ENCODE data around the gene CARF.

CARF gene

GRCh38 chr2:202881570-202881969 lies 30.5 kb upstream of the CARF start:
- TF ChIP-seq SIN3A (IDR thresholded peaks at IDR 0.05; ENCODE audit: borderline replicate concordance, insufficient read depth, low read length) (no peak), FOXP2 (optimal IDR thresholded peaks at IDR 0.05; ENCODE audit: borderline replicate concordance, extremely low read depth, extremely low read length, insufficient read depth) (no peak), POLR2AphosphoS5 (IDR thresholded peaks at IDR 0.05; ENCODE audit: low read depth, low read length) (no peak), REST (IDR thresholded peaks at IDR 0.05; ENCODE audit: insufficient read depth in 1 of 2, low read depth in 2 of 2, low read length in 2 of 2) (no peak)

GRCh38 chr2:202883987-202884675 lies 27.9 kb upstream of the CARF start:
- TF ChIP-seq REST (IDR thresholded peaks at IDR 0.05; ENCODE audit: insufficient read depth in 1 of 2, low read depth in 2 of 2, low read length in 2 of 2) (no peak), FOXP2 (optimal IDR thresholded peaks at IDR 0.05; ENCODE audit: borderline replicate concordance, extremely low read depth, extremely low read length, insufficient read depth) (no peak), SIN3A (IDR thresholded peaks at IDR 0.05; ENCODE audit: borderline replicate concordance, insufficient read depth, low read length) (no peak), POLR2AphosphoS5 (IDR thresholded peaks at IDR 0.05; ENCODE audit: low read depth, low read length) (no peak), TAF1 (IDR thresholded peaks at IDR 0.05; ENCODE audit: borderline replicate concordance, insufficient read depth, low read length) (no peak)

GRCh38 chr2:202885190-202885589 lies 26.9 kb upstream of the CARF start:
- TF ChIP-seq POLR2AphosphoS5 (IDR thresholded peaks at IDR 0.05; ENCODE audit: low read depth, low read length) (no peak), SIN3A (IDR thresholded peaks at IDR 0.05; ENCODE audit: borderline replicate concordance, insufficient read depth, low read length) (no peak), TAF1 (IDR thresholded peaks at IDR 0.05; ENCODE audit: borderline replicate concordance, insufficient read depth, low read length) (no peak), REST (IDR thresholded peaks at IDR 0.05; ENCODE audit: insufficient read depth in 1 of 2, low read depth in 2 of 2, low read length in 2 of 2) (no peak), FOXP2 (optimal IDR thresholded peaks at IDR 0.05; ENCODE audit: borderline replicate concordance, extremely low read depth, extremely low read length, insufficient read depth) (no peak)

- no peak for TF ChIP-seq SIN3A (IDR thresholded peaks at IDR 0.05; ENCODE audit: borderline replicate concordance, insufficient read depth, low read length)
Observed at GRCh38 chr2:202908186-202908585, 3.9 kb upstream of the CARF start.

GRCh38 chr2:202909394-202910192 lies 2.5 kb upstream of the CARF start:
- TF ChIP-seq TAF1 (IDR thresholded peaks at IDR 0.05; ENCODE audit: borderline replicate concordance, insufficient read depth, low read length) (no peak), POLR2AphosphoS5 (IDR thresholded peaks at IDR 0.05; ENCODE audit: low read depth, low read length) (no peak), FOXP2 (optimal IDR thresholded peaks at IDR 0.05; ENCODE audit: borderline replicate concordance, extremely low read depth, extremely low read length, insufficient read depth) (no peak), REST (IDR thresholded peaks at IDR 0.05; ENCODE audit: insufficient read depth in 1 of 2, low read depth in 2 of 2, low read length in 2 of 2) (no peak), SIN3A (IDR thresholded peaks at IDR 0.05; ENCODE audit: borderline replicate concordance, insufficient read depth, low read length) (no peak)

Measured in PFSK-1 (cell line).